Vagina (tissue), 2 donors: ENCODE data around the gene FBXO48. TPM values are rescaled to one million over a fixed set of nuclear protein-coding genes. Genes with fewer than 3 reads are reported as not detected.

Experiments
- DNase-seq, 2 donors: peaks; one replicate each; pipeline ENCODE4 v3.0.0-alpha.2; 2017; ENCODE audit errors: extremely low spot score in 2 of 2
- H3K27ac ChIP-seq: fragments of 200-600 bp; sonication (generic); one replicate; pipeline ENCODE4 v1.5.1; 2019
- H3K27me3 ChIP-seq: fragments of 200-600 bp; sonication (generic); one replicate; pipeline ENCODE4 v1.5.1; 2019
- H3K36me3 ChIP-seq, 2 donors: fragments of 200-600 bp; sonication (generic); one replicate each; pipeline ENCODE4 v1.5.1; 2017 to 2019
- H3K4me1 ChIP-seq: fragments of 200-600 bp; sonication (generic); one replicate; pipeline ENCODE4 v1.5.1; 2019
- H3K4me3 ChIP-seq, 2 donors: fragments of 200-600 bp; sonication (generic); 1 replicate in 1 of 2; 2 replicates in 1 of 2; pipeline ENCODE4 v1.5.1; 2016 to 2019
- H3K9me3 ChIP-seq: fragments of 200-600 bp; sonication (generic); one replicate; pipeline ENCODE4 v1.5.1; 2019
- POLR2A ChIP-seq, 2 donors: fragments of 450-650 bp; IDR thresholded peaks; one replicate each; pipeline ENCODE4 v1.6.1; 2017; ENCODE audit warnings: antibody characterized with exemption in 2 of 2, mild to moderate bottlenecking in 2 of 2, moderate library complexity in 2 of 2
- POLR2AphosphoS5 ChIP-seq, 2 donors: sonication (generic); formaldehyde crosslinking; IDR thresholded peaks; one replicate each; pipeline ENCODE4 v1.9.0; 2017; ENCODE audit warnings: antibody characterized with exemption in 2 of 2, mild to moderate bottlenecking in 2 of 2, low read depth in 1 of 2; ENCODE audit not compliant: insufficient read depth in 1 of 2
- intact Hi-C: fragments of 100-400 bp; cut with DNase I; formaldehyde crosslinking; loops from one replicate; pipeline ENCODE4 v1.15.1; 2023
- total RNA-seq: library from RNA; depleted of rRNA; stranded (reverse); fragments of >200 nt; gene quantifications from one replicate; pipeline ENCODE4 v1.2.3, GENCODE V29; 2016
- TF ChIP-seq, protein P1 (sequence below), 3 experiments: fragments of 450-650 bp in 2 of 3; fragments of 200-600 bp in 1 of 3; sonication (generic) in 1 of 3; IDR thresholded peaks; one replicate each; pipeline ENCODE4 v1.5.1; 2017 to 2019; ENCODE audit warnings: antibody characterized with exemption in 3 of 3, mild to moderate bottlenecking in 2 of 3, moderate library complexity in 2 of 3

FBXO48 gene
- total RNA-seq, 1 donor from 2014 or later, result 1.2 TPM

DNA sequence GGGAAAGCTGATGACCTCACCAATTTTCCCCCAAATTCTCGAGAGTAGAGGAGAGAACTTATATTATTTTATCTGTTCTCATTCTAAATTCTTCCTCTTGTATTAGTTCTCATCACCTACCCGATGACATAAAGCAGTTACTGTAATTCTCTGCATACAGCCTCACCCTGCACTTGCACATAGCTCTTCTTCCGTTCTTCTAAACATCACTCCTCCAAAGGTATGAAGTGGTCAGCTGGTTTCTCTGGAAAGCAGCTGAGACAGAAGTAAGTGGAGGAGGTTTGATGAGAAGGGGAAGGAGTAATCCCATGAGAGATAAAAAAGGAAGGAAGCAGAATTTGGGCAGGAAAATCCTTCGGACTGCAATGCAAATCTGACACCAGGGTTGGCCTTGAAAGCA is 39.0 kb downstream of the FBXO48 start:
- TF ChIP-seq POLR2A (IDR thresholded peaks at IDR 0.05) (no peak), POLR2AphosphoS5 (IDR thresholded peaks at IDR 0.05; ENCODE audit: insufficient read depth in 1 of 2, low read depth in 1 of 2) (no peak)
- TF ChIP-seq, protein P1, sequence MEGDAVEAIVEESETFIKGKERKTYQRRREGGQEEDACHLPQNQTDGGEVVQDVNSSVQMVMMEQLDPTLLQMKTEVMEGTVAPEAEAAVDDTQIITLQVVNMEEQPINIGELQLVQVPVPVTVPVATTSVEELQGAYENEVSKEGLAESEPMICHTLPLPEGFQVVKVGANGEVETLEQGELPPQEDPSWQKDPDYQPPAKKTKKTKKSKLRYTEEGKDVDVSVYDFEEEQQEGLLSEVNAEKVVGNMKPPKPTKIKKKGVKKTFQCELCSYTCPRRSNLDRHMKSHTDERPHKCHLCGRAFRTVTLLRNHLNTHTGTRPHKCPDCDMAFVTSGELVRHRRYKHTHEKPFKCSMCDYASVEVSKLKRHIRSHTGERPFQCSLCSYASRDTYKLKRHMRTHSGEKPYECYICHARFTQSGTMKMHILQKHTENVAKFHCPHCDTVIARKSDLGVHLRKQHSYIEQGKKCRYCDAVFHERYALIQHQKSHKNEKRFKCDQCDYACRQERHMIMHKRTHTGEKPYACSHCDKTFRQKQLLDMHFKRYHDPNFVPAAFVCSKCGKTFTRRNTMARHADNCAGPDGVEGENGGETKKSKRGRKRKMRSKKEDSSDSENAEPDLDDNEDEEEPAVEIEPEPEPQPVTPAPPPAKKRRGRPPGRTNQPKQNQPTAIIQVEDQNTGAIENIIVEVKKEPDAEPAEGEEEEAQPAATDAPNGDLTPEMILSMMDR (IDR thresholded peaks at IDR 0.05), result no peak
- no peak overlapping the region for H3K4me3 ChIP-seq
- peaks cover 20% of the 10 kb centered on the region for H3K4me1 ChIP-seq
- no peak for DNase-seq
- intact Hi-C loops, result no loop called here
- no peaks in the 10 kb centered on the region for H3K27me3 ChIP-seq
- H3K36me3 ChIP-seq, result no peaks in the 10 kb centered on the region
- no peaks in the 10 kb centered on the region for H3K9me3 ChIP-seq
- H3K27ac ChIP-seq, result no peak overlapping the region

DNA sequence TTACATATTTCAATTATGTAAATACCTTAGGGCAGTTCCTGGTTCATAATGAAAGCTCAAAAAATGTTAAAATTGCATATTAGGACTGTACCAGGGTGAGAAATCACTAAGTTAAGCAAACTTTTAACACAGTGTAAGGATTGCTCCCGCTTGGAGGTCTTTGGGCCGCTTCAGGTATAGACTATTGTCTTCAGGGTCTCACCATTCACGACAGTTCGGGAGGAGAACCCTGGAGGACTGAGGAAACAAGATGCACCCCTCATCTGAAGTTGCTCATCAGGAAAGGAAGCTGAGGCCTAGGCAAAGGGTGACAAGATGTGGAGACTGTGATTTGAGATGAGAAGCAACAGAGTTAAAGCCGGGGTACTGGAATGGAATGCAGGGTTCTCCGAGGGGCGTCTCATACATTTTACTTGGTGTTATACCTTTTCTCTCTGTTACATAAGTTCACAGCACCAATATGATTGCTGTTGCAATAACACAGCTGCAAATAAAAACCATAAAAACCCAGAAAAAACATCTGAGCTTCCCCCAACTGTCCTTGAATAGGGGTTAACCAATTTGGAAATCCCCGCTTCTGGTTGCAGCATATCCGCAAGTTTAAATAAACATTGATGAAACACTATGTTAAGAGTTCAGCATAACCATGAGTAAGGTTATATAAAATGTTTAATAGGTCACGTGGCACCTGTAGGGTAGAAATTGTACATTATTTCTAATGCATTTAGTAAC is 40.1 kb downstream of the FBXO48 start:
- no peaks in the 10 kb centered on the region for H3K36me3 ChIP-seq
- DNase-seq, result no peak

DNA sequence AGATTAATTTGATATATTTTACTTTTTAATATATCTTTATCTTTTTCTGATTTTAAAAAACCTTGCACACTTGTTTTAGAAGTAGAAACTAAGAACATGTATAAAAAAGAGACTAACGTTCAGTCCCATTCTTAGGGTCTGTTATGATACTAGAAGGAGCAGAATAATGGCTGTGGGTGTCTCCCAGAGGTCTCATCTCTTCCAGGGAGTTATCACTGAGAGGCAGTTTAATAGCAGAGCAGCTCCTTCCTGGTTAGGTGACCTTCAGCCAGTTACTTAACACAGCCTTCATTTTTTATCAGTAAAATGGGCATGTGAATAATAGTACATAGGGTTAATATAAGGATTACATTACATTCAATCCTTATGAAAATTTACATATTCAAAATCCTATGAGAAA is 40.6 kb downstream of the FBXO48 start:
- H3K36me3 ChIP-seq, result no peaks in the 10 kb centered on the region
- no peak overlapping the region for H3K4me3 ChIP-seq
- no peak for DNase-seq
- peaks cover 20% of the 10 kb centered on the region for H3K4me1 ChIP-seq
- TF ChIP-seq POLR2AphosphoS5 (IDR thresholded peaks at IDR 0.05; ENCODE audit: insufficient read depth in 1 of 2, low read depth in 1 of 2), result no peak
- intact Hi-C loops, result no loop called here
- H3K27me3 ChIP-seq, result no peaks in the 10 kb centered on the region
- H3K9me3 ChIP-seq, result no peaks in the 10 kb centered on the region
- H3K27ac ChIP-seq, result no peak overlapping the region

More for the DNA sequence above, 40.1 kb downstream of the FBXO48 start:
- intact Hi-C loops, result no loop called here
- no peaks in the 10 kb centered on the region for H3K27me3 ChIP-seq
- H3K4me1 ChIP-seq, result peaks cover 20% of the 10 kb centered on the region
- peak overlapping the region; percentile 3 for H3K27ac ChIP-seq
- no peaks in the 10 kb centered on the region for H3K9me3 ChIP-seq
- no peak overlapping the region for H3K4me3 ChIP-seq
- TF ChIP-seq, protein P1 (IDR thresholded peaks at IDR 0.05), result no peak
- no peak for TF ChIP-seq POLR2AphosphoS5 (IDR thresholded peaks at IDR 0.05; ENCODE audit: insufficient read depth in 1 of 2, low read depth in 1 of 2)
- no peak for TF ChIP-seq POLR2A (IDR thresholded peaks at IDR 0.05)

DNA sequence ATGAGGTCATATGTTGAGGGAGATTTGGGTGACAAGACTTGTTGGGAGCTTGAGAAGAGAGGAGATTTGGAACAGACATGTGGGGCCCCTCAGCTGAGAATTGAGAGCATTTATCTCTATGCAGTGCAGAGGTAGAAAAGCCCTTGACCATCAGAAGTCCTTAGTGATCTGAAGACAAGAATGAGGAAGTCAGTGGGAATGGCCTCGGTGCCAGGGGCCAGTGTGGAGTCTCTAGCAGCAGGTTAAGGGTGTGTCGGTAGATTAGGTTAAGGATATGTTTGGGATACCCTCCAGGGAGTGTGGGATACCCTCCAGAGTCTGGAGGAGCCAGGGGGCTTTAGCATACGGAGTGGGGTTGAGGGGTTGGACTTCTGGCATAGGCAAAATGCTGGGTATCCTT is 41.6 kb downstream of the FBXO48 start:
- no peak for TF ChIP-seq POLR2AphosphoS5 (IDR thresholded peaks at IDR 0.05; ENCODE audit: insufficient read depth in 1 of 2, low read depth in 1 of 2)
- TF ChIP-seq POLR2A (IDR thresholded peaks at IDR 0.05), result no peak
- TF ChIP-seq, protein P1 (IDR thresholded peaks at IDR 0.05), result no peak
- Histone ChIP-seq H3K36me3 (no peaks in the 10 kb centered on the region), H3K4me3 (no peak overlapping the region), H3K27ac (no peak overlapping the region), H3K9me3 (no peaks in the 10 kb centered on the region), H3K4me1 (peaks cover 20% of the 10 kb centered on the region), H3K27me3 (no peaks in the 10 kb centered on the region)
- intact Hi-C loops, result no loop called here
- DNase-seq, result no peak

DNA sequence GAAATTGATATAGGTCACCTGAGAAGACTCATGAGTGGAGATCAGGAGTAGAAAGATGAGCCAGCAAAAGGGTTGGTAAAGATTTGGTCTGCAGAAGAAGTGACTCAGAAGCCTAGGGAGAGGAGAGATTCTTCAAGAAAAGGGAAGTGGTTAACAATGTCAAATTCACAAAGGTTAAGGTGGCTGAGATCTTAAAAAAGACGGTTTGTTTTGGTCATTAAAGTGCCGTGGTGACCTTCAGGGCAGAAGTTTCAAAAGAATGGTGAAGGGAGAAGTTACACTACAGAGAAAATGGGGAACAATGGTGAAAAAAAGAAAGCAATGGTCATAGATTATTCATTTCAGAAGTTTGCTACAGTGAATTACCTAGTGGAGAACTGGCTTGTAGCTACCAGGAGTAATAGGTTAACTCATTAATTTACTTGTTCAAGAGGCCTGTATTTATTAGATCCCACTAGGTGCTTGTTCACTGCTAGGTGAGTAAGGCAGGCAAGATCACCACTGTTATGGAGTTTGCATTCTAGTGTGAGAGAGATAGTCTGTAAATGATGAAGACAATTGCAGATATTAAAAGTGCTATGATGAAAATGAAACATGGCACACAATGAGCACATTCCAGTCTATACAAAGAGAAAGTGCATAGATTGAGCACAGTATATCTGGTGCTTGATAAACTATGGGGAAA is 43.0 kb downstream of the FBXO48 start:
- Histone ChIP-seq H3K4me1 (peaks cover 20% of the 10 kb centered on the region), H3K4me3 (no peak overlapping the region), H3K9me3 (no peaks in the 10 kb centered on the region), H3K36me3 (no peaks in the 10 kb centered on the region), H3K27me3 (no peaks in the 10 kb centered on the region), H3K27ac (no peak overlapping the region)
- intact Hi-C loops, result no loop called here
- TF ChIP-seq, protein P1 (IDR thresholded peaks at IDR 0.05), result no peak
- TF ChIP-seq POLR2A (IDR thresholded peaks at IDR 0.05) (no peak), POLR2AphosphoS5 (IDR thresholded peaks at IDR 0.05; ENCODE audit: insufficient read depth in 1 of 2, low read depth in 1 of 2) (no peak)
- no peak for DNase-seq
